ENCODE data around the gene HEXD. TPM values are rescaled to one million over a fixed set of nuclear protein-coding genes. Genes with fewer than 3 reads are reported as not detected.

Gene HEXD
- polyA plus RNA-seq, 1 experiment: 9.1 TPM

GRCh38 chr17:82461827-82462524 lies 43.8 kb downstream of the HEXD start:
- Histone ChIP-seq H3K27ac (ENCODE audit: low read depth, low read length) (no peak overlapping the region), H3K27me3 (ENCODE audit: control insufficient read depth, insufficient read depth, low read length) (no peaks in the 10 kb centered on the region), H3K4me3 (ENCODE audit: low read depth, low read length) (no peak overlapping the region), H3K9me3 (ENCODE audit: control insufficient read depth, insufficient read depth, low read length) (no peaks in the 10 kb centered on the region)
- ChIA-PET POLR2A (no interaction called here), CTCF (no interaction called here)
- no peak for TF ChIP-seq CTCF (IDR thresholded peaks at IDR 0.05; ENCODE audit: low read depth, low read length)
- DNase-seq (ENCODE audit: low read depth, low spot score): no peak

GRCh38 chr17:82463391-82463790 lies 45.2 kb downstream of the HEXD start:
- ChIA-PET CTCF (no interaction called here), POLR2A (no interaction called here)
- no peak overlapping the region for H3K4me3 ChIP-seq (ENCODE audit: low read depth, low read length)
- H3K9me3 ChIP-seq (ENCODE audit: control insufficient read depth, insufficient read depth, low read length): no peaks in the 10 kb centered on the region
- no peak for TF ChIP-seq CTCF (IDR thresholded peaks at IDR 0.05; ENCODE audit: low read depth, low read length)
- no peak for DNase-seq (ENCODE audit: low read depth, low spot score)
- H3K27me3 ChIP-seq (ENCODE audit: control insufficient read depth, insufficient read depth, low read length): no peaks in the 10 kb centered on the region
- no peak overlapping the region for H3K27ac ChIP-seq (ENCODE audit: low read depth, low read length)

- no peaks in the 10 kb centered on the region for H3K9me3 ChIP-seq (ENCODE audit: control insufficient read depth, insufficient read depth, low read length)
- H3K27me3 ChIP-seq (ENCODE audit: control insufficient read depth, insufficient read depth, low read length): no peaks in the 10 kb centered on the region
- no peak for TF ChIP-seq CTCF (IDR thresholded peaks at IDR 0.05; ENCODE audit: low read depth, low read length)
- H3K27ac ChIP-seq (ENCODE audit: low read depth, low read length): no peak overlapping the region
- DNase-seq (ENCODE audit: low read depth, low spot score): no peak
- CTCF ChIA-PET: no interaction called here
- POLR2A ChIA-PET: no interaction called here
- no peak overlapping the region for H3K4me3 ChIP-seq (ENCODE audit: low read depth, low read length)
These were observed 45.9 kb downstream of the HEXD start for GRCh38 chr17:82463925-82464566.

GRCh38 chr17:82464567-82464929 lies 46.4 kb downstream of the HEXD start:
- DNase-seq (ENCODE audit: low read depth, low spot score): no peak
- H3K27ac ChIP-seq (ENCODE audit: low read depth, low read length): no peak overlapping the region
- no peaks in the 10 kb centered on the region for H3K9me3 ChIP-seq (ENCODE audit: control insufficient read depth, insufficient read depth, low read length)
- H3K27me3 ChIP-seq (ENCODE audit: control insufficient read depth, insufficient read depth, low read length): no peaks in the 10 kb centered on the region
- H3K4me3 ChIP-seq (ENCODE audit: low read depth, low read length): no peak overlapping the region
- CTCF ChIA-PET: no interaction called here
- POLR2A ChIA-PET: no interaction called here
- TF ChIP-seq CTCF (IDR thresholded peaks at IDR 0.05; ENCODE audit: low read depth, low read length): no peak

- ChIA-PET CTCF (no interaction called here), POLR2A (no interaction called here)
- DNase-seq (ENCODE audit: low read depth, low spot score): no peak
- H3K4me3 ChIP-seq (ENCODE audit: low read depth, low read length): no peak overlapping the region
- TF ChIP-seq CTCF (IDR thresholded peaks at IDR 0.05; ENCODE audit: low read depth, low read length): no peak
- no peaks in the 10 kb centered on the region for H3K27me3 ChIP-seq (ENCODE audit: control insufficient read depth, insufficient read depth, low read length)
- H3K9me3 ChIP-seq (ENCODE audit: control insufficient read depth, insufficient read depth, low read length): no peaks in the 10 kb centered on the region
- H3K27ac ChIP-seq (ENCODE audit: low read depth, low read length): no peak overlapping the region
These were observed 47.0 kb downstream of the HEXD start for GRCh38 chr17:82465023-82465603.
